Smooth muscle cell (in vitro differentiated cells): ENCODE measurements around the gene CDH7. TPM values are rescaled to one million over a fixed set of nuclear protein-coding genes. Genes with fewer than 3 reads are reported as not detected.

Experiments
- DNase-seq: peaks from one replicate; lab custom pipeline; 2025; ENCODE audit not compliant: unreplicated experiment; lab: John Stamatoyannopoulos, UW
- H2AFZ ChIP-seq: fragments of 200-600 bp; sonication (generic); 2 replicates; pipeline ENCODE4 v1.6.0; 2016; ENCODE audit warnings: antibody characterized with exemption, low read depth, mild to moderate bottlenecking
- H3F3A ChIP-seq: fragments of 200-600 bp; sonication (generic); 2 replicates; pipeline ENCODE4 v1.6.0; 2017; ENCODE audit warnings: antibody characterized with exemption, low read depth
- H3K27ac ChIP-seq: fragments of 200-600 bp; sonication (generic); 2 replicates; pipeline ENCODE4 v1.5.1; 2016; ENCODE audit warnings: low read depth, mild to moderate bottlenecking
- H3K27me3 ChIP-seq: fragments of 200-600 bp; sonication (generic); 2 replicates; pipeline ENCODE4 v1.6.1; 2016; ENCODE audit warnings: low read depth, mild to moderate bottlenecking
- H3K36me3 ChIP-seq: fragments of 200-600 bp; sonication (generic); 2 replicates; pipeline ENCODE4 v1.5.1; 2016; ENCODE audit warnings: low read depth
- H3K4me1 ChIP-seq: fragments of 200-600 bp; sonication (generic); 2 replicates; pipeline ENCODE4 v1.5.1; 2016; ENCODE audit warnings: low read depth
- H3K4me2 ChIP-seq: fragments of 200-600 bp; sonication (generic); 2 replicates; pipeline ENCODE4 v1.6.0; 2016; ENCODE audit warnings: mild to moderate bottlenecking
- H3K4me3 ChIP-seq: fragments of 200-600 bp; sonication (generic); 2 replicates; pipeline ENCODE4 v1.5.1; 2016; ENCODE audit warnings: mild to moderate bottlenecking
- H3K79me2 ChIP-seq: fragments of 200-600 bp; sonication (generic); 2 replicates; pipeline ENCODE4 v1.6.0; 2016; ENCODE audit warnings: low read depth, mild to moderate bottlenecking
- H3K9ac ChIP-seq: fragments of 200-600 bp; sonication (generic); 2 replicates; pipeline ENCODE4 v1.6.0; 2016; ENCODE audit warnings: low read depth
- H3K9me3 ChIP-seq: fragments of 200-600 bp; sonication (generic); replicated peaks from 2 replicates; pipeline ENCODE4 v1.5.1; 2016; ENCODE audit warnings: low read depth
- H4K20me1 ChIP-seq: fragments of 200-600 bp; sonication (generic); 2 replicates; pipeline ENCODE4 v1.6.0; 2016; ENCODE audit warnings: low read depth
- WGBS: methylation state at CpG from one replicate; pipeline ENCODE4 v1.1.7; 2016; ENCODE audit warnings: low lambda C conversion rate; 5-methylcytosine and 5-hydroxymethylcytosine counted together
- polyA plus RNA-seq: library from polyadenylated mRNA; unstranded; fragments of >200 nt; fragmentation: Nextera tagmentation; extraction: Ambion mirVana; gene quantifications from 2 replicates; pipeline ENCODE4 v1.2.1, GENCODE V29; 2016
- total RNA-seq: library from RNA; depleted of rRNA; stranded (reverse); fragments of >200 nt; gene quantifications from 2 replicates; pipeline ENCODE4 v1.2.3, GENCODE V29; 2014
- TF ChIP-seq, protein P1 (sequence below): fragments of 200-600 bp; sonication (generic); IDR thresholded peaks from 2 replicates; pipeline ENCODE4 v1.5.1; 2017; ENCODE audit warnings: borderline replicate concordance, mild to moderate bottlenecking, antibody characterized with exemption; ENCODE audit not compliant: insufficient read depth, poor library complexity, severe bottlenecking

CDH7 gene
- total and polyA plus RNA-seq, 2 experiments from 2014 or later, result 8.2 to 16.5 TPM

GRCh38 chr18:65735155-65735554 lies 15.7 kb upstream of the CDH7 start:
- Histone ChIP-seq H3K79me2 (no peaks in the 10 kb centered on the region), H3K4me2 (no peak overlapping the region), H3K27me3 (no peaks in the 10 kb centered on the region), H3K36me3 (no peaks in the 10 kb centered on the region), H3K9ac (no peak overlapping the region), H2AFZ (no peak overlapping the region), H3K4me3 (no peak overlapping the region), H4K20me1 (no peaks in the 10 kb centered on the region), H3K4me1 (peaks cover 7% of the 10 kb centered on the region), H3K9me3 (no peaks in the 10 kb centered on the region), H3F3A (no peaks in the 10 kb centered on the region), H3K27ac (no peak overlapping the region)
- 87% methylated on average over 3 of the region's 3 CpGs for WGBS
- no peak for DNase-seq
- TF ChIP-seq, protein P1, sequence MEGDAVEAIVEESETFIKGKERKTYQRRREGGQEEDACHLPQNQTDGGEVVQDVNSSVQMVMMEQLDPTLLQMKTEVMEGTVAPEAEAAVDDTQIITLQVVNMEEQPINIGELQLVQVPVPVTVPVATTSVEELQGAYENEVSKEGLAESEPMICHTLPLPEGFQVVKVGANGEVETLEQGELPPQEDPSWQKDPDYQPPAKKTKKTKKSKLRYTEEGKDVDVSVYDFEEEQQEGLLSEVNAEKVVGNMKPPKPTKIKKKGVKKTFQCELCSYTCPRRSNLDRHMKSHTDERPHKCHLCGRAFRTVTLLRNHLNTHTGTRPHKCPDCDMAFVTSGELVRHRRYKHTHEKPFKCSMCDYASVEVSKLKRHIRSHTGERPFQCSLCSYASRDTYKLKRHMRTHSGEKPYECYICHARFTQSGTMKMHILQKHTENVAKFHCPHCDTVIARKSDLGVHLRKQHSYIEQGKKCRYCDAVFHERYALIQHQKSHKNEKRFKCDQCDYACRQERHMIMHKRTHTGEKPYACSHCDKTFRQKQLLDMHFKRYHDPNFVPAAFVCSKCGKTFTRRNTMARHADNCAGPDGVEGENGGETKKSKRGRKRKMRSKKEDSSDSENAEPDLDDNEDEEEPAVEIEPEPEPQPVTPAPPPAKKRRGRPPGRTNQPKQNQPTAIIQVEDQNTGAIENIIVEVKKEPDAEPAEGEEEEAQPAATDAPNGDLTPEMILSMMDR, result no peak

DNA sequence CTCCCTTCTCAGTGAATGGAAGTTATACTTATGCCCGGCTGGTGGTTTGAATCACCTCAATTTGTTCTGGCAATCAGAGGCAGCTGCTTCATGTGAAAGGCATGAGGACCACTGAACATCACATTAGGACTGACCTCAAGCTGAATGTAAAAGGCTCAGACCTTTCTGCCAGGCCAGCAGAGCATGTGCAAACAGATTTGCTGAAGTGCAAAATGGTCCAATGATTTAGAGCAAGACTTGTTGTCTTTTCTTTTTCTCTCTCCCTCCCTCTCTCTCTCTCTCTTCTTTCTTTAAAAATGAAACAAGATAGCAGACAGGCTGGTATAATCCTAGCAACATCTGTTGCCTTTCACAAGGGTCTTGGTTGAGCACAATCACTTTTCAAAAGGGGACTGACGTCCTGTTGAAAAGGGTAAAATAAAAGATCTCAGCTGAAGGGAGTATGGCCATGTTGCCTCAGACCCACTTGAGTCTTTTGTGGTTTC lies 13.3 kb upstream of the CDH7 start:
- Histone ChIP-seq H3F3A (no peaks in the 10 kb centered on the region), H3K79me2 (no peaks in the 10 kb centered on the region), H4K20me1 (no peaks in the 10 kb centered on the region), H3K9ac (no peak overlapping the region), H2AFZ (peak overlapping the region; percentile 69), H3K4me3 (no peak overlapping the region), H3K4me2 (no peak overlapping the region), H3K36me3 (no peaks in the 10 kb centered on the region), H3K4me1 (peaks cover 7% of the 10 kb centered on the region), H3K27me3 (no peaks in the 10 kb centered on the region), H3K27ac (no peak overlapping the region), H3K9me3 (no peaks in the 10 kb centered on the region)
- TF ChIP-seq, protein P1, result no peak
- DNase-seq, result no peak
- WGBS, result 71% methylated on average over 2 of the region's 2 CpGs

- no peaks in the 10 kb centered on the region for H3K4me1 ChIP-seq
- H3K4me2 ChIP-seq, result no peak overlapping the region
- no peak for DNase-seq
- H3K27ac ChIP-seq, result no peak overlapping the region
- no peak overlapping the region for H3K9ac ChIP-seq
- peaks cover 5% of the 10 kb centered on the region for H3F3A ChIP-seq
- TF ChIP-seq, protein P1, result no peak
- H3K9me3 ChIP-seq, result no peaks in the 10 kb centered on the region
- no peak overlapping the region for H2AFZ ChIP-seq
- no peak overlapping the region for H3K4me3 ChIP-seq
- peaks cover 3% of the 10 kb centered on the region for H3K27me3 ChIP-seq
- WGBS, result 77% methylated on average over 3 of the region's 3 CpGs
- no peaks in the 10 kb centered on the region for H3K36me3 ChIP-seq
- no peaks in the 10 kb centered on the region for H3K79me2 ChIP-seq
- H4K20me1 ChIP-seq, result no peaks in the 10 kb centered on the region
These were observed 3.9 kb upstream of the CDH7 start for GRCh38 chr18:65746936-65747335.

DNA sequence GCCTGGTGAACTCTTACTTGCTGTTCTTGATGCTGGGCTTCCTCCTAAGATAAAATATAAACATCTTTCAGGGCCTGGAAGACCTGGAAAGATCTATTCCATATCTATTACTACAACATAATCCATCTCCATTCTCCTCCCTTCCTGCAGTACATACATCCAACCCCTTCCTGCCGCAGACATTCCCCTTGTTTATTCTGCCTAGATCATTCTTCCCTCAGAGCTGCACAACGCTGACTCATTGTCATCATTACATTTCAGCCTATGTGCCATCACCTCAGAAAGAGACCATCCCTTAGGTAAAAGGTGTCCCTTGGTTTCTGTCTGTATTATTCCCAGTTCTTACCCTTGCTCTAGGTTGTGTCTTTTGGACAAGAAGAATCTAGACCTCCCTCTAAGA lies 2.5 kb upstream of the CDH7 start:
- Histone ChIP-seq H4K20me1 (no peaks in the 10 kb centered on the region), H3K36me3 (no peaks in the 10 kb centered on the region), H2AFZ (no peak overlapping the region), H3K27ac (no peak overlapping the region), H3K27me3 (peaks cover 7% of the 10 kb centered on the region), H3K4me3 (no peak overlapping the region), H3K79me2 (no peaks in the 10 kb centered on the region), H3K4me2 (no peak overlapping the region), H3K9ac (no peak overlapping the region), H3K4me1 (no peaks in the 10 kb centered on the region), H3K9me3 (no peaks in the 10 kb centered on the region), H3F3A (peaks cover 17% of the 10 kb centered on the region)
- TF ChIP-seq, protein P1, result no peak
- DNase-seq, result no peak
- 57% methylated on average over 2 of the region's 2 CpGs for WGBS
